Neutrophil (primary cell): ENCODE results near the gene CLCN5.

Source experiments
- H3K27ac ChIP-seq: fragments of 200-600 bp; sonication (generic); 2 replicates; pipeline ENCODE4 v1.5.1; 2016; ENCODE audit warnings: mild to moderate bottlenecking, moderate library complexity
- H3K27me3 ChIP-seq: fragments of 200-600 bp; sonication (generic); 2 replicates; pipeline ENCODE4 v1.6.0; 2016; ENCODE audit warnings: mild to moderate bottlenecking
- H3K36me3 ChIP-seq: fragments of 200-600 bp; sonication (generic); 2 replicates; pipeline ENCODE4 v1.5.1; 2017
- H3K4me1 ChIP-seq, 2 experiments: fragments of 200-600 bp in 1 of 2; sonication (generic) in 1 of 2; 1 replicate in 1 of 2; 2 replicates in 1 of 2; pipeline versions ENCODE4 v1.5.1 to v1.6.1; 2013 to 2016; ENCODE audit warnings: low read depth in 1 of 2, low read length in 1 of 2, mild to moderate bottlenecking in 1 of 2, moderate library complexity in 1 of 2; ENCODE audit not compliant: control insufficient read depth in 1 of 2, insufficient read depth in 1 of 2
- H3K4me3 ChIP-seq, 2 experiments: fragments of 200-600 bp in 1 of 2; sonication (generic) in 1 of 2; 1 replicate in 1 of 2; 2 replicates in 1 of 2; pipeline ENCODE4 v1.5.1; 2013 to 2016; ENCODE audit warnings: low read depth in 1 of 2, low read length in 1 of 2, mild to moderate bottlenecking in 1 of 2, moderate library complexity in 1 of 2
- H3K9me3 ChIP-seq: fragments of 200-600 bp; sonication (generic); 2 replicates; pipeline ENCODE4 v1.5.1; 2016
- TF ChIP-seq, protein P1 (sequence below): fragments of 200-600 bp; sonication (generic); IDR thresholded peaks from 2 replicates; pipeline ENCODE4 v1.5.1; 2016; ENCODE audit warnings: antibody characterized with exemption

CLCN5 gene

DNA sequence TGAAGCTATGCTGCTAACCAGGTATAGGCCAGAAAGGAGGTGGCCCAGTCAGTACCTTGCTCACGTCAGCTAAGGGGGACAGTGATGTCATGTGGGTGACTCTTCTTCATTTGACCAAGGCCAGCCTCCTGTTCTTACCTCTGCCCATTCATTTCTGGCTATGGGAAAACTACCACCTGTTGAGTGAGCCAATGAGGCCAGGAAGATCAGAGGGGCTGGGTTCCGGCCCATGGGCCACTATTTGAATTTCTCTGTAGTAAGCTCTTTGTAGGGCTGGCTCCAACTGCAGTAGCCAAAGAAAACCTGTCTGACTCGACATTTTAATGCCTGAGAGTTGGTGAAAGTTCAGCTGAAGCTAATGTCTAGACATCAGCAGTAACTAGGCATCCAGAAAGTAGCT, 175.8 kb downstream of the CLCN5 start:
- H3K4me1 ChIP-seq, result peaks cover 0 to 3% of the 10 kb centered on the region in 2 experiments
- H3K4me3 ChIP-seq, result no peak overlapping the region
- H3K36me3 ChIP-seq, result no peaks in the 10 kb centered on the region
- no peaks in the 10 kb centered on the region for H3K9me3 ChIP-seq
- TF ChIP-seq, protein P1, sequence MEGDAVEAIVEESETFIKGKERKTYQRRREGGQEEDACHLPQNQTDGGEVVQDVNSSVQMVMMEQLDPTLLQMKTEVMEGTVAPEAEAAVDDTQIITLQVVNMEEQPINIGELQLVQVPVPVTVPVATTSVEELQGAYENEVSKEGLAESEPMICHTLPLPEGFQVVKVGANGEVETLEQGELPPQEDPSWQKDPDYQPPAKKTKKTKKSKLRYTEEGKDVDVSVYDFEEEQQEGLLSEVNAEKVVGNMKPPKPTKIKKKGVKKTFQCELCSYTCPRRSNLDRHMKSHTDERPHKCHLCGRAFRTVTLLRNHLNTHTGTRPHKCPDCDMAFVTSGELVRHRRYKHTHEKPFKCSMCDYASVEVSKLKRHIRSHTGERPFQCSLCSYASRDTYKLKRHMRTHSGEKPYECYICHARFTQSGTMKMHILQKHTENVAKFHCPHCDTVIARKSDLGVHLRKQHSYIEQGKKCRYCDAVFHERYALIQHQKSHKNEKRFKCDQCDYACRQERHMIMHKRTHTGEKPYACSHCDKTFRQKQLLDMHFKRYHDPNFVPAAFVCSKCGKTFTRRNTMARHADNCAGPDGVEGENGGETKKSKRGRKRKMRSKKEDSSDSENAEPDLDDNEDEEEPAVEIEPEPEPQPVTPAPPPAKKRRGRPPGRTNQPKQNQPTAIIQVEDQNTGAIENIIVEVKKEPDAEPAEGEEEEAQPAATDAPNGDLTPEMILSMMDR, result no peak
- H3K27ac ChIP-seq, result no peak overlapping the region
- no peaks in the 10 kb centered on the region for H3K27me3 ChIP-seq

GRCh38 chrX:50098749-50099148, 176.4 kb downstream of the CLCN5 start:
- H3K9me3 ChIP-seq, result no peaks in the 10 kb centered on the region
- H3K36me3 ChIP-seq, result no peaks in the 10 kb centered on the region
- TF ChIP-seq, protein P1, result no peak
- H3K4me1 ChIP-seq, result peaks cover 0 to 3% of the 10 kb centered on the region in 2 experiments
- H3K27ac ChIP-seq, result no peak overlapping the region
- no peaks in the 10 kb centered on the region for H3K27me3 ChIP-seq
- no peak overlapping the region for H3K4me3 ChIP-seq

GRCh38 chrX:50099331-50099730, 176.9 kb downstream of the CLCN5 start:
- Histone ChIP-seq H3K4me3 (no peak overlapping the region), H3K9me3 (no peaks in the 10 kb centered on the region)
- TF ChIP-seq, protein P1, result no peak

GRCh38 chrX:50100188-50100587, 177.8 kb downstream of the CLCN5 start:
- no peak overlapping the region for H3K4me3 ChIP-seq
- no peaks in the 10 kb centered on the region for H3K9me3 ChIP-seq
- peaks cover 0 to 3% of the 10 kb centered on the region in 2 experiments for H3K4me1 ChIP-seq
- H3K27ac ChIP-seq, result no peak overlapping the region
- no peaks in the 10 kb centered on the region for H3K27me3 ChIP-seq
- TF ChIP-seq, protein P1, result no peak
- H3K36me3 ChIP-seq, result no peaks in the 10 kb centered on the region

More at GRCh38 chrX:50099331-50099730, 176.9 kb downstream of the CLCN5 start:
- Histone ChIP-seq H3K4me1 (peaks cover 0 to 3% of the 10 kb centered on the region in 2 experiments), H3K27me3 (no peaks in the 10 kb centered on the region), H3K36me3 (no peaks in the 10 kb centered on the region), H3K27ac (no peak overlapping the region)

DNA sequence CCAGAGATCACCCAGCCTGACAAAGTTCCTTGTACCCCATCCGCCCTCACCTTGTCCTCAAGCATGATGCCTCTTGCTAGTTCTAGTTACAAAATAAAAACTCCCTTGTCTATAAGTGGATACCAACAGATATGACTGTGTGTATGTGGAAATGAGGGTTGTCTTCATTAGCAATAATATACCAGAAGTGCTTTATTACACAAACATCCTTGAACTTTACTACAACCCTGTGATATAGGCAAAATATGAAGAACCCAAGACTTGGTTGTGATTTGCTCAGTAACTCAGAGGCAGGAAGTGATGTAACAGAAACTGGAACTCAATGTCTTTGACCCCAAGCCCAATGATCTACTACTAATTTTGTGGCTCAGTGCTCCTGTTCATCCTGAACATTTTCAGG, 180.8 kb downstream of the CLCN5 start:
- H3K4me1 ChIP-seq, result peaks cover 6 to 18% of the 10 kb centered on the region in 2 experiments
- TF ChIP-seq, protein P1, result no peak
- H3K4me3 ChIP-seq, result no peak overlapping the region
- H3K27me3 ChIP-seq, result no peaks in the 10 kb centered on the region
- no peaks in the 10 kb centered on the region for H3K36me3 ChIP-seq
- no peak overlapping the region for H3K27ac ChIP-seq
- no peaks in the 10 kb centered on the region for H3K9me3 ChIP-seq
